DND-41 (cell line): ENCODE data around the gene OPRD1.

Experiments
- EZH2 ChIP-seq: IDR thresholded peaks from 3 replicates; pipeline ENCODE4 v1.6.1; 2012; ENCODE audit warnings: borderline replicate concordance, low read depth, mild to moderate bottlenecking, moderate library complexity, low read length, inconsistent platforms; ENCODE audit not compliant: severe bottlenecking
- TF ChIP-seq, protein P1 (sequence below): IDR thresholded peaks from 2 replicates; pipeline ENCODE4 v1.5.1; 2012; ENCODE audit warnings: borderline replicate concordance, low read length, moderate library complexity, mild to moderate bottlenecking; ENCODE audit not compliant: poor library complexity, severe bottlenecking; ENCODE audit errors: extremely low read depth

DNA sequence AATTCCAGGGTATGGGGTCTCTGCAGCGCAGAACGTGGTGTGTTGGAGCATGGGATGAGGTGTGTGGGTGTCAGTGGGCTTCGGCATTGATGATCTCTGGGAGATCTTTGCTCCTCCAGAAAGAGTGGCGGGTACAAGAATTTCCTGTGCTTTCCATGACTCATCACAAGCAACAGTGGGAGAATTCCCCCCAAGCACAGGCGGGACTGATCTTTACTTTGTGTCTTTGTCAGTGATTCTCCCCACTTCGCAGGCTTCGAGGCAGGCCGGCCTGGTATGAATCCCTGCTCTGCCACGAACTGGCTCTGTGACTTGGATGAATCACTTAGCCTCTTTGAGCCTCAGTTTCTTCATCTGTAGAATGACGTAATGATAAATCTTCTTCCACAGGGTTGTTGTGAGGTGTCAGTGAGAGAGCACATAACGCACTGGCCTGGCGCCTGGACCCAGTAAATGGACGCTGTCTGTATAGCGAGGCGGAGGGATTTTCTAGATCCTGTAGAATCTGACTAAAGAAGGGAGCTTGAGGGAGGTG lies 2.0 kb downstream of the OPRD1 start:
- TF ChIP-seq, protein P1, sequence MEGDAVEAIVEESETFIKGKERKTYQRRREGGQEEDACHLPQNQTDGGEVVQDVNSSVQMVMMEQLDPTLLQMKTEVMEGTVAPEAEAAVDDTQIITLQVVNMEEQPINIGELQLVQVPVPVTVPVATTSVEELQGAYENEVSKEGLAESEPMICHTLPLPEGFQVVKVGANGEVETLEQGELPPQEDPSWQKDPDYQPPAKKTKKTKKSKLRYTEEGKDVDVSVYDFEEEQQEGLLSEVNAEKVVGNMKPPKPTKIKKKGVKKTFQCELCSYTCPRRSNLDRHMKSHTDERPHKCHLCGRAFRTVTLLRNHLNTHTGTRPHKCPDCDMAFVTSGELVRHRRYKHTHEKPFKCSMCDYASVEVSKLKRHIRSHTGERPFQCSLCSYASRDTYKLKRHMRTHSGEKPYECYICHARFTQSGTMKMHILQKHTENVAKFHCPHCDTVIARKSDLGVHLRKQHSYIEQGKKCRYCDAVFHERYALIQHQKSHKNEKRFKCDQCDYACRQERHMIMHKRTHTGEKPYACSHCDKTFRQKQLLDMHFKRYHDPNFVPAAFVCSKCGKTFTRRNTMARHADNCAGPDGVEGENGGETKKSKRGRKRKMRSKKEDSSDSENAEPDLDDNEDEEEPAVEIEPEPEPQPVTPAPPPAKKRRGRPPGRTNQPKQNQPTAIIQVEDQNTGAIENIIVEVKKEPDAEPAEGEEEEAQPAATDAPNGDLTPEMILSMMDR = no peak
- no peak for TF ChIP-seq EZH2
